T-helper 2 cell treated with Interferon-gamma antibody and Interleukin-4, amounts not matched to agents 100 ng/mL and 5 ng/mL, for 36 hours (primary cell): Measurements from ENCODE around the gene COQ8A. TPM values are rescaled to one million over a fixed set of nuclear protein-coding genes. Genes with fewer than 3 reads are reported as not detected.

ENCODE experiments used
- intact Hi-C: fragments of 100-400 bp; cut with micrococcal nuclease; formaldehyde crosslinking; loops from one replicate; pipeline ENCODE4 v1.15.1; 2023
- total RNA-seq: library from RNA; stranded (reverse); gene quantifications from 2 replicates; pipeline ENCODE4 v1.2.3, GENCODE V29; 2022

The COQ8A gene
- total RNA-seq, 1 donor from 2014 or later, result 29.3 TPM

- intact Hi-C loops, result no loop called here
Measured at GRCh38 chr1:226921504-226921903, 18.6 kb upstream of the COQ8A start.

GRCh38 chr1:226929260-226930111, 10.6 kb upstream of the COQ8A start:
- intact Hi-C loops, result loop anchor here (10.0 kb wide), 1 partner anchor 525 kb away; the partner anchor contains the start of gene PARP1

- intact Hi-C loops, result loop anchor here (5.0 to 10.0 kb wide), 3 partner anchors 530 to 622 kb away; partner anchors contain the start of gene PARP1
Measured at GRCh38 chr1:226934483-226935237, 5.4 kb upstream of the COQ8A start.

GRCh38 chr1:226937940-226938725, 2.0 kb upstream of the COQ8A start:
- intact Hi-C loops, result loop anchor here (2.0 to 10.0 kb wide), 5 partner anchors 199 to 751 kb away; partner anchors contain the start of genes ACBD3, ITPKB and PARP1

- intact Hi-C loops, result loop anchor here (2.0 to 10.0 kb wide), 5 partner anchors 200 to 752 kb away; partner anchors contain the start of genes ACBD3, ITPKB and PARP1
Measured at GRCh38 chr1:226938903-226939437, 1.1 kb upstream of the COQ8A start.

GRCh38 chr1:226939438-226940028, 561 bp upstream of the COQ8A start:
- intact Hi-C loops, result loop anchor here (1.0 to 10.0 kb wide), 9 partner anchors 51 to 753 kb away; partner anchors contain the start of genes ACBD3, ITPKB, PARP1 and PSEN2

GRCh38 chr1:226940806-226941067, 643 bp downstream of the COQ8A start:
- intact Hi-C loops, result loop anchor here (1.0 to 2.0 kb wide), 4 partner anchors 50 to 314 kb away; partner anchors contain the start of gene PSEN2

- intact Hi-C loops, result no loop called here
Measured at GRCh38 chr1:226942392-226942791, 2.3 kb downstream of the COQ8A start.

GRCh38 chr1:226943156-226943555, 3.1 kb downstream of the COQ8A start:
- intact Hi-C loops, result no loop called here

- intact Hi-C loops, result no loop called here
Measured at GRCh38 chr1:226943927-226944326, 3.8 kb downstream of the COQ8A start.

- intact Hi-C loops, result no loop called here
Measured at GRCh38 chr1:226945106-226945857, 5.2 kb downstream of the COQ8A start.

- intact Hi-C loops, result no loop called here
Measured at GRCh38 chr1:226945858-226946245, 5.8 kb downstream of the COQ8A start.

GRCh38 chr1:226946285-226946684, 6.2 kb downstream of the COQ8A start:
- intact Hi-C loops, result no loop called here

GRCh38 chr1:226946841-226947240, 6.7 kb downstream of the COQ8A start:
- intact Hi-C loops, result no loop called here

- intact Hi-C loops, result no loop called here
Measured at GRCh38 chr1:226948051-226948450, 8.0 kb downstream of the COQ8A start.

GRCh38 chr1:226948480-226948879, 8.4 kb downstream of the COQ8A start:
- intact Hi-C loops, result no loop called here

GRCh38 chr1:226948996-226949395, 8.9 kb downstream of the COQ8A start:
- intact Hi-C loops, result no loop called here

- intact Hi-C loops, result no loop called here
Measured at GRCh38 chr1:226949401-226949800, 9.3 kb downstream of the COQ8A start.

- intact Hi-C loops, result no loop called here
Measured at GRCh38 chr1:226950316-226950715, 10.2 kb downstream of the COQ8A start.

- intact Hi-C loops, result no loop called here
Measured at GRCh38 chr1:226950871-226951270, 10.8 kb downstream of the COQ8A start.
